Mesendoderm (in vitro differentiated cells): ENCODE data around the gene TSPEAR.

Source experiments
- DNase-seq: peaks from one replicate; pipeline ENCODE4 v3.0.0; 2013
- H2AK5ac ChIP-seq: 2 replicates; pipeline ENCODE4 v1.6.1; 2013; ENCODE audit warnings: low read length, inconsistent platforms
- H2BK120ac ChIP-seq: 2 replicates; pipeline ENCODE4 v1.6.1; 2013; ENCODE audit warnings: low read depth, mild to moderate bottlenecking, low read length, moderate library complexity, mixed read lengths
- H2BK15ac ChIP-seq: replicated peaks from 2 replicates; pipeline ENCODE4 v1.6.1; 2013; ENCODE audit warnings: low read depth, mild to moderate bottlenecking, moderate library complexity
- H2BK5ac ChIP-seq: 2 replicates; pipeline ENCODE4 v1.6.1; 2013; ENCODE audit warnings: low read length, inconsistent platforms
- H3K18ac ChIP-seq: 2 replicates; pipeline ENCODE4 v1.6.1; 2013; ENCODE audit warnings: mild to moderate bottlenecking, low read length, mixed read lengths
- H3K23ac ChIP-seq: one replicate; pipeline ENCODE4 v1.6.1; 2013; ENCODE audit warnings: low read length
- H3K27ac ChIP-seq: 2 replicates; pipeline ENCODE4 v1.5.1; 2013; ENCODE audit warnings: low read depth, mild to moderate bottlenecking, inconsistent platforms, low read length, moderate library complexity
- H3K27me3 ChIP-seq: 2 replicates; pipeline ENCODE4 v1.6.1; 2013; ENCODE audit warnings: low read length, control low read depth, mild to moderate bottlenecking, inconsistent platforms; ENCODE audit not compliant: insufficient read depth, poor library complexity
- H3K36me3 ChIP-seq: 2 replicates; pipeline ENCODE4 v1.6.1; 2013; ENCODE audit warnings: low read length, inconsistent platforms; ENCODE audit not compliant: control insufficient read depth, insufficient read depth
- H3K4ac ChIP-seq: one replicate; pipeline ENCODE4 v1.6.1; 2013; ENCODE audit warnings: low read depth, mild to moderate bottlenecking, low read length, moderate library complexity
- H3K4me1 ChIP-seq: 2 replicates; pipeline ENCODE4 v1.6.1; 2013; ENCODE audit warnings: low read depth, low read length, inconsistent platforms; ENCODE audit not compliant: control insufficient read depth
- H3K4me2 ChIP-seq: 2 replicates; pipeline ENCODE4 v1.6.1; 2013; ENCODE audit warnings: low read length
- H3K4me3 ChIP-seq: 2 replicates; pipeline ENCODE4 v1.5.1; 2013; ENCODE audit warnings: mild to moderate bottlenecking, low read length
- H3K56ac ChIP-seq: one replicate; pipeline ENCODE4 v1.6.1; 2013; ENCODE audit warnings: low read length
- H3K79me1 ChIP-seq: 2 replicates; pipeline ENCODE4 v1.6.1; 2013; ENCODE audit warnings: low read length, inconsistent platforms
- H3K79me2 ChIP-seq: 2 replicates; pipeline ENCODE4 v1.6.1; 2013; ENCODE audit warnings: mild to moderate bottlenecking, low read length; ENCODE audit not compliant: control insufficient read depth, insufficient read depth
- H3K9ac ChIP-seq: 2 replicates; pipeline ENCODE4 v1.6.1; 2013; ENCODE audit warnings: low read length, inconsistent platforms
- H4K5ac ChIP-seq: one replicate; pipeline ENCODE4 v1.6.1; 2013; ENCODE audit warnings: low read length
- H4K8ac ChIP-seq: one replicate; pipeline ENCODE4 v1.6.1; 2013; ENCODE audit warnings: low read depth, mild to moderate bottlenecking, control low read depth, low read length, moderate library complexity
- WGBS: extraction: QIAGEN DNeasy Blood & Tissue Kit; methylation state at CpG from one replicate; pipeline ENCODE4 v1.1.7; 2013; ENCODE audit warnings: low lambda C conversion rate, missing lambda C conversion rate; ENCODE audit not compliant: insufficient coverage; ENCODE audit errors: extremely low coverage; 5-methylcytosine and 5-hydroxymethylcytosine counted together

TSPEAR gene

GRCh38 chr21:44462086-44462833, 249.1 kb downstream of the TSPEAR start:
- Histone ChIP-seq H2BK120ac (no peak overlapping the region), H3K27me3 (no peaks in the 10 kb centered on the region), H3K4me3 (no peak overlapping the region), H2BK15ac (no peak overlapping the region), H2AK5ac (no peak overlapping the region), H3K36me3 (no peaks in the 10 kb centered on the region), H3K79me1 (peaks cover 2% of the 10 kb centered on the region), H2BK5ac (no peak overlapping the region), H3K79me2 (no peaks in the 10 kb centered on the region), H3K27ac (no peak overlapping the region), H4K5ac (no peak overlapping the region), H3K18ac (no peak overlapping the region), H3K4me1 (no peaks in the 10 kb centered on the region), H4K8ac (no peak overlapping the region), H3K4ac (no peak overlapping the region), H3K23ac (no peak overlapping the region), H3K9ac (no peak overlapping the region), H3K4me2 (no peak overlapping the region), H3K56ac (no peak overlapping the region)
- no CpG with 5 or more reads among the region's 25 CpGs for WGBS
- no peak for DNase-seq

GRCh38 chr21:44461464-44462001, 249.8 kb downstream of the TSPEAR start:
- Histone ChIP-seq H4K5ac (no peak overlapping the region), H4K8ac (no peak overlapping the region), H3K79me1 (peaks cover 2% of the 10 kb centered on the region), H2AK5ac (no peak overlapping the region), H3K4ac (no peak overlapping the region), H3K36me3 (no peaks in the 10 kb centered on the region), H3K23ac (no peak overlapping the region), H3K27ac (no peak overlapping the region), H3K9ac (no peak overlapping the region), H2BK120ac (no peak overlapping the region), H3K27me3 (no peaks in the 10 kb centered on the region), H2BK5ac (no peak overlapping the region), H3K56ac (no peak overlapping the region), H3K4me3 (no peak overlapping the region), H3K79me2 (no peaks in the 10 kb centered on the region), H2BK15ac (no peak overlapping the region), H3K4me1 (no peaks in the 10 kb centered on the region), H3K18ac (no peak overlapping the region), H3K4me2 (no peak overlapping the region)
- no CpG with 5 or more reads among the region's 15 CpGs for WGBS
- no peak for DNase-seq

- Histone ChIP-seq H3K27ac (no peak overlapping the region), H3K23ac (no peak overlapping the region), H4K5ac (no peak overlapping the region), H2BK15ac (no peak overlapping the region), H3K79me1 (peaks cover 2% of the 10 kb centered on the region), H2BK120ac (no peak overlapping the region), H3K27me3 (no peaks in the 10 kb centered on the region), H3K56ac (no peak overlapping the region), H3K4me2 (no peak overlapping the region), H3K4ac (no peak overlapping the region), H2AK5ac (no peak overlapping the region), H2BK5ac (no peak overlapping the region), H3K9ac (no peak overlapping the region), H3K18ac (no peak overlapping the region), H4K8ac (no peak overlapping the region), H3K4me3 (no peak overlapping the region), H3K36me3 (no peaks in the 10 kb centered on the region), H3K4me1 (no peaks in the 10 kb centered on the region), H3K79me2 (no peaks in the 10 kb centered on the region)
- DNase-seq: no peak
- WGBS: no CpG with 5 or more reads among the region's 8 CpGs
These were observed 250.4 kb downstream of the TSPEAR start for GRCh38 chr21:44461005-44461404.

- DNase-seq: no peak
- Histone ChIP-seq H3K9ac (no peak overlapping the region), H3K27me3 (no peaks in the 10 kb centered on the region), H3K79me2 (no peaks in the 10 kb centered on the region), H2BK5ac (no peak overlapping the region), H2BK15ac (no peak overlapping the region), H3K4me3 (no peak overlapping the region), H2BK120ac (no peak overlapping the region), H2AK5ac (no peak overlapping the region), H3K4me1 (no peaks in the 10 kb centered on the region), H3K79me1 (peaks cover 2% of the 10 kb centered on the region), H3K4me2 (no peak overlapping the region), H3K56ac (no peak overlapping the region), H3K23ac (no peak overlapping the region), H3K27ac (no peak overlapping the region), H4K5ac (no peak overlapping the region), H3K18ac (no peak overlapping the region), H3K4ac (no peak overlapping the region), H4K8ac (no peak overlapping the region), H3K36me3 (no peaks in the 10 kb centered on the region)
- no CpG with 5 or more reads among the region's 8 CpGs for WGBS
These were observed 251.0 kb downstream of the TSPEAR start for GRCh38 chr21:44460441-44460755.

GRCh38 chr21:44459712-44460440, 251.5 kb downstream of the TSPEAR start:
- no peak overlapping the region for H2AK5ac ChIP-seq
- no peak overlapping the region for H2BK120ac ChIP-seq
- H3K4me3 ChIP-seq: no peak overlapping the region
- H3K79me1 ChIP-seq: peaks cover 2% of the 10 kb centered on the region
- no peak overlapping the region for H2BK15ac ChIP-seq
- no peak overlapping the region for H4K8ac ChIP-seq
- H3K4ac ChIP-seq: no peak overlapping the region
- no peaks in the 10 kb centered on the region for H3K4me1 ChIP-seq
- H3K4me2 ChIP-seq: no peak overlapping the region
- no peak for DNase-seq
- H3K9ac ChIP-seq: no peak overlapping the region
- no peak overlapping the region for H3K27ac ChIP-seq
- H2BK5ac ChIP-seq: no peak overlapping the region
- no peak overlapping the region for H3K23ac ChIP-seq
- no peaks in the 10 kb centered on the region for H3K79me2 ChIP-seq
- no peak overlapping the region for H3K56ac ChIP-seq
- no CpG with 5 or more reads among the region's 14 CpGs for WGBS
- H3K27me3 ChIP-seq: no peaks in the 10 kb centered on the region
- H3K18ac ChIP-seq: no peak overlapping the region
- H3K36me3 ChIP-seq: no peaks in the 10 kb centered on the region
- no peak overlapping the region for H4K5ac ChIP-seq
